SIG-M5 treated with dmso at 0.1 percent for 504 hours (cell line): ENCODE results near the gene LANCL1.

Experiments
- DNase-seq: peaks from one replicate; lab custom pipeline; 2025; ENCODE audit not compliant: unreplicated experiment; lab: John Stamatoyannopoulos, UW

LANCL1 gene, protein sequence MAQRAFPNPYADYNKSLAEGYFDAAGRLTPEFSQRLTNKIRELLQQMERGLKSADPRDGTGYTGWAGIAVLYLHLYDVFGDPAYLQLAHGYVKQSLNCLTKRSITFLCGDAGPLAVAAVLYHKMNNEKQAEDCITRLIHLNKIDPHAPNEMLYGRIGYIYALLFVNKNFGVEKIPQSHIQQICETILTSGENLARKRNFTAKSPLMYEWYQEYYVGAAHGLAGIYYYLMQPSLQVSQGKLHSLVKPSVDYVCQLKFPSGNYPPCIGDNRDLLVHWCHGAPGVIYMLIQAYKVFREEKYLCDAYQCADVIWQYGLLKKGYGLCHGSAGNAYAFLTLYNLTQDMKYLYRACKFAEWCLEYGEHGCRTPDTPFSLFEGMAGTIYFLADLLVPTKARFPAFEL

GRCh38 chr2:210476194-210477128 is at the start of gene LANCL1:
LANCL1 (minus strand) TSS chr2:210476759; CDS start chr2:210476396, 363 bp downstream.
- peak; percentile 91 for DNase-seq

DNA sequence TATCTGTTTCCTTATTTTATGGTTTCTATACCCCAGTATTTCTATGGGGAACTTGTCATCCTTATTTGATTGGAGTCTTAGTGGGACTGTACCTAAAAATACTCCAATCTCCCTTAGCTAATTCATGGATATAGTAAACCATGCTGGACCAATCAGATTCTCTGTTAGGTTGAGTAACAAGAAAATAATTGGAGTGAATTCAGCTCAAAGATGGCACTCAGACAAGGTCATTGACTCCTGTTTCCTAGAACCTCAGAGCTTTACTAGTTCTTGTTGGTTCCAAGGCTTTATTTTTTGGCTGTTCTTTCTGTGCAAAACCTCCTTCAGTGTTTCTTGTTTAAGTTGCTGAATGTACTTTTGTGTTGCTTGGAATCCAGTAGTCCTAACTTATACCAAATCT is 48.0 kb upstream of the LANCL1 start:
- no peak for DNase-seq

DNA sequence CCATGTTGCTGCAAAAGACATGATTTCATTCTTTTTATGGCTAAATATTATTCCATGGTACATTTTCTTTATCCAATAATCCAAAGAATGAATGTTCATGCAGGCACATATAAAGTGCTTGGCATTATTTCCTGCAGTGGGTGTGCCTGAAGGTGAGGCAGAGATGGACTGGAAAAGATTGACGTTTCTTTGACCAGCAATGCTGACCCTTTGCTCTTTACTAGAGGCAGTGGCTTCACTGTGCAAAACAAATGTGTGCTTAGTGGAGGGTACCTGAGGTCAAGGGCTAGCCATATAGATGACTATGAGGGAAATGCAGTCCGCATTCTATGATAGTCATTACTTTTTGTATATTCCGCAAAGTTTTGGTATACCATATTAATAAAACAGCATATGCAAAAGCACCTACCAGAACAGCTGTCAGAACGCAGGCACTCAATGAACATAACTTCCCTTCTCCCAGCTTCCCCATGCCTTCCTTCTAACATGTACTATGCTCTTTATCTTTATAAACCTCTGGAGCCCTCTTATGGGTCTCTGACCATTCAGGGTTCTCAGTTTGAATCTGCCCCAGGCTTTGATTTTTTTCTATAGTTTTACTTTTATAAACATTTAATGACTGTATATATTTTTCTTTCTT is 47.2 kb upstream of the LANCL1 start:
- DNase-seq: no peak

DNA sequence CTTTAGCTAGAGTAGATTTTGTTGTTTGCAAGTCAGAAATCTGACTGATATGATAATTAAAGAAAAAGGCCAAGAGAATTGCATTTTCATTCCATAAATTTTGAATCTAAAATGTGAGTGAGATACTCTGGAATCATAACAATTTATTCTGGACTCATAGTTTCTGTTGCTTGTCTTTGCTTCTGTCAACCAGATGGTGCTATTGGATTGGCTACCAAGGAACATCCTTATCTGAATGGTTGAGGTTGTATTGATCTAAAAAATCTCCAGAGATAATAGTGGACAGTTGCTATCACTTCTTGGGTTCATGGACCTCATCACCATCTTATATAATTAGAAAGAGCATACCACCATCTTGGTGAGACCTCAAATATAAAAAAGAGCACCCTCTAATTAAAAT is 45.8 kb upstream of the LANCL1 start:
- no peak for DNase-seq

GRCh38 chr2:210519594-210519993 is 43.0 kb upstream of the LANCL1 start:
- no peak for DNase-seq

DNA sequence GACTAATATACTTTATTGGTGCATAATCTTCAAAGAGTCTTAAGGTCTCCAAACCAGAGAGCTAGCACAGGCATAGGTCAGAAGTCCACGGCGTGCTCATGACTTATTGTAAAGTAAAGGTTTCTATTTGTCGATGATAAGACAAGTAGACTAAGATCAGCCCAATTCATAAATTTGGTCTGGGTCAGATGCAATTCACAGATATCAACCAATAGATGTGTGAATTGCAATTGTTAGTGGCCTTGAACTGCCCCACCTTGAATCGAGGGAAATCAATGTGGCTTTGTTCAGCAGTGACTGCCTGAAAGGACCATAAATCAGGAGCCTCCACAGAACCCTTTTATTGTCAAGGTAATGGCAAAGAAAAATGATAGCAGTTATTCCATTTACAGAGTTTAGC is 40.7 kb upstream of the LANCL1 start:
- DNase-seq: no peak

GRCh38 chr2:210515911-210516310 is 39.4 kb upstream of the LANCL1 start:
- no peak for DNase-seq

DNA sequence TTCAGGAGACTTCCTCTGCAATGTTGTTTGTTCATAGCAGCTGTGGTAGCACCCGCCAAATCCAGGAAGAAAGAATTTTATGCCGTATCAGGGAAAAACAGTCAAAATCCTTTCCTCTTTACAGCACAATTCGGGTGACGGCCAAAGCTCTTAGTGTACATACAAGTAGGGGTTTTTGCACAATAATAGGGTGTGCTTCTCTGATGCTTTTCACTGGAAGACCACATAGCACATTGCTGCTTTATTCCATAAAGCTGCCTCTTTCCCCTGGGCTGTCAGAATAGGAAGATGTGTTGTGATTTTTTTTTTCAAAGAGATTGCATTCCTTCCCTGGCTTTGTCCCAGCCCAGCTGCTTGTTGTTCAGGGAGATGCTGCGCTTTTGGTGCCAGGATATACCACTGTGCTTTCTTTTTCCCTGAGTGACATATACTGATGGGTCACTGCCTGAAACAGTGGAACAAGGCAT is 27.2 kb upstream of the LANCL1 start:
- no peak for DNase-seq

DNA sequence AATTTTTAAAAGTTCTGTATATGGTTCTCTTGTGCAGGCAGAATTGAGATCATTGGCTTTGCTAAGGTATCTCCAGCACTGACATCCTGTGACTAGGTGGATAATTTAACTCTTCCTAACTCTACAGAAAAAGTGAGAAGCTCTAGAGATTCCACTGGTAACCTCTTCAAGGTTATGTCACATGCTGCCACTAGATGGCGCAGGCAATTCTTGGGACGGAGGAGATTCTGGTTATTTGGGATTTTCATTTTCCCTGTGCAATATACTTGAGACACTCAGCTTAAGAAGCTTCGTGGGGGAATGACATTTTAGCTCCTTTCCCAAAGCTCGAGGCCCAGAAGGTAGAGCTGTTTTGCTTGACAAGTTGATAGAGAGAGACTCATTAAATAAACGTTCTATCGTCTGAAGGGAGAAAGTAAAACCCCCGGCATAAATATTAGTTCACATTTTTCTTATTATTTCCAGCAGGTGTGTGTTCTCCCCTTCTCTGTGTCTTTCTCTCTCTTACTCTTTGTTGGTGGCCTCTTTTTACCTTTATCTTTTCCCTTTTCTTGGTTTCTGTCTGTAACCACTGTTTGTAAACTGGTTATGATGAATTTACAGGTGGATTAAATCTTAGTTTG is 26.6 kb upstream of the LANCL1 start:
- DNase-seq: peak; percentile 30

DNA sequence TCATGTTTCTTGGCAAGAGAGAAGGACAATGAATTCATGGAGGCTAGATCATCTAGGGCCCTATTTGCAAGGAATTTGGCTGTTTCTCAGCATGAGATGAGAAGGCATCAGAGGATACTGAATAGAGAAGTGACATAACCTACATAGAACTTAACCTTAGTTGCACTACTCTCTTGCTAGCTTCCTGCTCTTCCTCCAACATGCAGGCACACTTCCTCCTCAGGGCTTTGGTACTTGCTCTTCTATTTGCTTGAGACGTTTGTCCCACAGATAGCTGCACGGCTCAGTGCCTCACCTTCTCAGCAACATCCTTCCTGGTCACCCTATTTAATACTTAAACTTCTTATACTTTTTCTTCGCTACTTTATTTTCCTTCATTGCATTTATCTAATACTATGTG is 20.0 kb upstream of the LANCL1 start:
- DNase-seq: peak; percentile 67

- no peak for DNase-seq
These were observed 17.0 kb upstream of the LANCL1 start for GRCh38 chr2:210493528-210493927.

- DNase-seq: no peak
These were observed 5.1 kb upstream of the LANCL1 start for GRCh38 chr2:210481601-210482175.

DNA sequence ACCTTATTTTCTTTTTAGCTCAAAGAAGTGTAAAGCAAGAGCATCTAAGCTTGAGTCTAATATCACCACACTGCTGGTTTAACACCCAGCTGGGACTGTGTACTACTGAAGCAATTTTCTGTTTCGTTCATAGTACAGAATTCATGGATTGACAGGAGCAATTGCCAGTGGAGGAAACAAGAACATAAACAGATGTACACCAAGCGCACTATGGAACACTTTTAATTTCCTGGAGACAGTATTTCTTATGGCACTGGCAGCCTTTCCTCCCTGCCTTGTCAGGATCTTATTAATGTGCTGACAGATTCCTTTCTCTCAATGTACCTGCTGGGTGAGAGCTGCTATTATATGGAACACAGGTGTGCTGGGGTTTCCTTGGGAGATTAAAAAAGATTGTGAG is 4.2 kb upstream of the LANCL1 start:
- DNase-seq: no peak

GRCh38 chr2:210480079-210480478 is 3.5 kb upstream of the LANCL1 start:
- no peak for DNase-seq

GRCh38 chr2:210478661-210479060 is 2.1 kb upstream of the LANCL1 start:
- DNase-seq: no peak

DNA sequence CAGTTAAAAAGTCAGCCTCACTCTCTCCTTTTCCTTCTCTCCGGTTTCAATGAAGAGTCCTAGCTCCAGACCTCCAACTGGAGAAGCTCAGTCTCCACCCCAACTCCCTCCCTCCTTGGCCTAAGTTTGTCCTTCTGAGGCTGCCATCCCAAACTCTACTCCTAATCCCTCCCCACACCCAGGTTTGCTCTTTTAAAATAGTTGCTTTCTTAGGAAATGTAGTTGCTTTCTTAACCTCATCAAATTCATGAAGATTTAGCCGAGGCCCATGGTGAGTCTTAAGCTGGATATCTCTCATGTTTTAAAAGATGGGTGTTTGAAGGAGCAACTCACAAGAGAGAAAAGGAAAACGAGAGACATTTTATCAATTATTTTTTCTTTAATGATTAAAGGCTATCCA is 937 bp upstream of the LANCL1 start:
- DNase-seq: no peak

DNA sequence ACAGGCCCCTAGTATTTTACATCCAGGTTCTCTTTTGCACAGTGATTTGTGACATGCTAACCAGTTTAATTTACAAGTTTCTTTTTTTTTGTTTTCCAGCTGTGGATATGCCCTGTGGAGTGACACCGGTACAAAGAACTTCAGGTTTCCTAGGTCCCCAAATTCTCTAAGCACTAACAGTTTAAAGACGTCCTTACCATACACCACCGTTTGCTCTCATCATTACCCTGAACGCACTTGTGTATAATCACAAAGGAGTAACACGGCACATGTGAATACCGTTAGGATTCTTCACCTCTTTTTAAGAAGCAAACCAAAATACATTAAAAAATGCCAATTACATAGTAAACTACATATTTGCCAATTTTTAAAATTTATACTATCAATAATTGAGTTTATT is 853 bp downstream of the LANCL1 start:
- DNase-seq: no peak

DNA sequence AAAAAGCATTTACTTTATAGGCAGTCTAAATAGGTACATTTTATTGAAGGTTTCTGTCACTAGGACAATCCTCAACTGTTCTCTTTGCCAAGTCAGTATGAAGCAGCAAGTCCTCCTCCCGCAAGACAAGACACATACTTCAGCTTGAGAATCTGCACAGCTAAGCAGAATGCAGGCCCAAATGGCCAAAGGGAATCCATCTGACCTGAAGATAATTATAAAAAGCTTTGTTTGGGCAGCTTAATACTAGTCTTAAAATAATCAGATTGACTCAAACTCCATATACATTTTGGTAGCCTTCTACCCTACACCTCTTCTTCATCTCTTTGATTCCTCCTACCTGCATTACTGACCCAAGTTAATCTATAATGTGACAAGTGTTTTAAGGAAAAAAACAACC is 1.8 kb downstream of the LANCL1 start:
- DNase-seq: no peak

DNA sequence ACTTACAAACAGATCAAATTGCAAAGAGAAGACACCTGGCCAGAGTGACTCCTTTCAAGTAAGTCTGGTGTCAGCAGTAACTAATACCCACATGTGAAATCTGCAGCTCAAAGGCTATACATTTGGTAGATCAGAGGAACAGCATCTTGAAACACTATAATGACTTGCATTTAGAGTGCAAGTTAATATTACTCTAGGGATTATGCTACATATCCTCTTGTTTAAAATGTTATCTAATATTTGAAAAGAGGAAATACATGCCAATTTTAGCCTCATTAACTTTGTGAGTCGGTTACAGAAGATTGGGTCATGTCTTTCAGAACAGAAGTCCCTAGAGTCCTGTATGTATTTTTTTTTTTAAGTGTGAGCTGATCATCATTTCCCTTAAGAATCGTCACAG is 15.2 kb downstream of the LANCL1 start:
- no peak for DNase-seq

- no peak for DNase-seq
These were observed 16.0 kb downstream of the LANCL1 start for GRCh38 chr2:210460322-210461227.
